Fibroblast of pulmonary artery (primary cell): ENCODE measurements around the gene OR11A1.

Experiments
- DNase-seq: peaks from one replicate; pipeline ENCODE4 v3.0.0-alpha.2; 2010; ENCODE audit warnings: low read depth
- H3K4me3 ChIP-seq: replicated peaks from 2 replicates; pipeline ENCODE4 v1.5.1; 2011; ENCODE audit warnings: low read depth, mild to moderate bottlenecking, control low read depth, low read length, moderate library complexity
- CTCF ChIP-seq: IDR thresholded peaks from 2 replicates; pipeline ENCODE4 v1.5.1; 2011; ENCODE audit warnings: mild to moderate bottlenecking, control low read depth, low read length, inconsistent platforms; ENCODE audit errors: missing control alignments

The OR11A1 gene

DNA sequence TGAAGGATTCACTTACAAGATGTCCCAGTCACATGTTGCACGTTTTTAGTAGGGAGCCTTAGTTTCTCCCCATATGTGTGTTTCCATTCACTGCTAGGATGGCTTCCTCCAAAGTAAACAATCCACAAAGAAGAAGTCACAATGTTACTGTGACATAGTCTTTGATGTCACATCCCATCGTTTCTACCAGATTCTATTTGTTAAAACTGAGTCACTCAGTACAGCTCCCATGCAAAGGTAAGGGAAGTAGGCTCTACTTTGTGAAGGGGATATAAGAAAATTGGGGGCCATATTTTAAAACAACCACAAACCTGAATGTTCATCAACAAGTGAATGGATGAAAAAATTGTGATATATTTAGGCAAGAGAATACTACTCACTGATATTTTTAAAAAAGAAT, at the start of gene OR11A1, which contains the start of gene OR2H1:
OR11A1 (minus strand) TSS at position 101 of the 400 bp plus-strand sequence. CDS start 29,430 bp downstream, outside the sequence.
OR2H1 (plus strand) TSS at position 185 of the 400 bp plus-strand sequence. CDS start 4,615 bp downstream, outside the sequence.
- no peak for TF ChIP-seq CTCF
- H3K4me3 ChIP-seq: no peak within 1 kb of the TSS
- DNase-seq: no peak

DNA sequence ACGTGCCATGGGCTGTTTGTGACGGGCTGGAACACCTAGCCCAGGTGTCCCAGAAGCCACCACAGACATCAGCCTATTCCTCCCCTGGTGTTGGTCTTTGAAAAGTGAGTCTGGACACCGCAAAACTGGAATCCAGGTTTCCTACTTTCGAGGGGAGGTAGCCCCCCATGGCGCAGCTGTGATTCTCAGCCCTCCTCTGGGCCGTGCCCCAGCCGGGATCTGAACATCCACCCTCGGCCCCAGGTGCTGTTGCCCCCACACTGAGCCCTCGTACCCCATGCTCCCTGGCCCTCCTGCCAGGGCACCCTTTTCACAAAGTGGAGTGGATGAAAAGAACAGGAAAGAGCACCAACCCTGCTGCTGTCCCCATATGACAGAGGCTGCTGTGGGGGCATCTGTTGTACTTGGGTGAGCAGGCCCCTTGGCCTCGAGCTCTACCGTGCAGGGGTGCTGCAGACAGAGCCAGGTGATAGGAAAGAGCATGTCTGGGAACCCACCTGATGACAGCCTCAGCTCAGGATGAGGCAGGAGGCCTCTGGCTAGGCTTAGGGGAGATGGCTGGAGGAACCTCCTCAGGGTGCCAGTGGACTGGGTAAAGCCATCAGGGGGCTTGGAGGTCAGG, 49.7 kb upstream of the OR11A1 start:
- DNase-seq: no peak
- no peak for TF ChIP-seq CTCF

DNA sequence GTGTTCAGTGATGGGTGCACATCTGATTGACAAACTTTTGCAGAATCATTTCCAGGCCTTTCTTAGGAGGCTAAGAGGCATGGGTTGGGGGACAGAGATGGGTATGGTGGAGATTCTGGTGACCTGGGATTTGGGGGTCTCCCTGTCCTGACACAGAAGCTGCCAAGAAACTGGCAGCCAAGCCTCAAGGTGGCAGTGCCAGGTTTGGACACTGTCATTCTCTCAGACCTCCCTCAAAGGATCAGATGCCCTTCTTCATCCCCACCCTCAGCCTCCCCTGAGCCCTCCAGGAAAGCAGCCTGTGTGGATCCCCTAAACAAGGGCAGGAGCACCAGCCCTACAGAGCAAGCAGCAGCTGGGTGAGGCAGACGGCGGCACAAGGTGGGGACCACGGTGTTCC, 48.9 kb upstream of the OR11A1 start:
- TF ChIP-seq CTCF: no peak

More for the DNA sequence above, 49.7 kb upstream of the OR11A1 start:
- no peak overlapping the region for H3K4me3 ChIP-seq

DNA sequence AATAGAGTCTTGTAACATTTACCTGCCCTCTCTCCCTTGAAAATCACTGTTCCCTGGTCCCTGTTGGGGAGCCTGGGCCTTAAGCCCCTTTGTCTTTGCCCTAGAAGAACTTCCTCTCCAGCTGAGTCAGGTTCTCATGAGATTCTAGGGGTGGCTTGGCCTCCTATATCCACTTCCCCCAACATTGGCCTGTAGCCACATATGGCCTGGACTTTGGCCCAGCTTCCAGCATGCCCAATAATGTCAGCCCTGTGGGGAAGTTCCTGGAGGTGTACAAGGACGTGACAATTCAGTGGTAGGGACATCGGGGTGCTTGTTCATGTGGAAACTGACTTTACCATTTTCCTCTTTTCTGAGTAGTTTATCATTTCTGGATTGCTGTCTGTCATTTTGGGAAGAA, 48.1 kb upstream of the OR11A1 start:
- no peak for DNase-seq
- no peak overlapping the region for H3K4me3 ChIP-seq
- no peak for TF ChIP-seq CTCF

More for the DNA sequence above, 48.9 kb upstream of the OR11A1 start:
- no peak overlapping the region for H3K4me3 ChIP-seq
- DNase-seq: no peak

DNA sequence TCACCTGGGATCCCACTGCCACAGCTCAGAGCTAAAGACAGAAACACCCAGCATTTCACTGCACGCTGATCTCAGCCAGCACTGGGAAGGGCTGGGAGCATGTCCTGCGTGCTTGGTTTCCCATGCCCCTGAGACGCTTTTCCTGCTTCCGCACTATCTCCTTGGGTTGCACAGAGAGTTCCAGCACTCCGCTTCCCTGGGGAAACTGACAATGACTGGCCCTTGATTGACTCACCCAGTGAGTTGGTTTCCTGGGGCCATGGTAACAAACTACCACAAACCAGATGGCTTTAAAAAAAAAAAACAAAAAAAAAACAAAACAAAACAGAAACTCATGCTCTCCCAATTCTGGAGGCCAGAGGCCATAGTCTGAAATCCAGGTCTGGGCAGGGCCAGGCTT, 45.7 kb upstream of the OR11A1 start:
- TF ChIP-seq CTCF: no peak
- H3K4me3 ChIP-seq: no peak overlapping the region
- peak; percentile 2 for DNase-seq

GRCh38 chr6:29502181-29502580, 45.3 kb upstream of the OR11A1 start:
- TF ChIP-seq CTCF: no peak
- DNase-seq: no peak
- no peak overlapping the region for H3K4me3 ChIP-seq

- H3K4me3 ChIP-seq: no peak overlapping the region
- no peak for DNase-seq
- no peak for TF ChIP-seq CTCF
Observed at GRCh38 chr6:29501106-29501505, 44.2 kb upstream of the OR11A1 start.
